ENCODE data around the gene KCNT2. TPM values are rescaled to one million over a fixed set of nuclear protein-coding genes. Genes with fewer than 3 reads are reported as not detected.

KCNT2 gene
- total and polyA plus RNA-seq, 2 of the 8 experiments (the other 6 are each of a cell fraction or from before 2014, with no cell fraction given), result 2.3 to 10.2 TPM

GRCh38 chr1:196205882-196206281 is 402.4 kb downstream of the KCNT2 start:
- 93% methylated on average over 2 of the region's 2 CpGs; no CpG with 5 or more reads in 1 of the 2 experiments for WGBS, 2 experiments (ENCODE audit: extremely low coverage in 1 of 2, insufficient coverage in 1 of 2, insufficient read length in 1 of 2, insufficient replicate concordance in 2 of 2, low coverage in 1 of 2, low lambda C conversion rate in 2 of 2, missing lambda C conversion rate in 1 of 2)
- no peak overlapping the region for H3K4me2 ChIP-seq (ENCODE audit: insufficient read depth in 1 of 2, low read depth in 2 of 2, low read length in 2 of 2)
- CTCF ChIA-PET (ENCODE audit: partially characterized antibody), result no interaction called here
- TF ChIP-seq TAF7 (optimal IDR thresholded peaks at IDR 0.05; ENCODE audit: borderline replicate concordance, low read depth, low read length) (no peak), POLR2AphosphoS5 (IDR thresholded peaks at IDR 0.05; ENCODE audit: low read depth, low read length) (no peak), SP2 (IDR thresholded peaks at IDR 0.05; ENCODE audit: low read length) (no peak), EGR1 (IDR thresholded peaks at IDR 0.05; ENCODE audit: borderline replicate concordance, low read depth, low read length) (no peak), KDM1A (IDR thresholded peaks at IDR 0.05; ENCODE audit: borderline replicate concordance, low read length) (no peak), ZNF274 (IDR thresholded peaks at IDR 0.05; ENCODE audit: borderline replicate concordance, extremely low read depth, low read length) (no peak), SP1 (IDR thresholded peaks at IDR 0.05; ENCODE audit: low read depth, low read length) (no peak), MAX (IDR thresholded peaks at IDR 0.05) (no peak), SUZ12 (IDR thresholded peaks at IDR 0.05; ENCODE audit: low read length) (no peak), CTCF (IDR thresholded peaks at IDR 0.05; ENCODE audit: control extremely low read depth in 1 of 3, insufficient read depth in 1 of 3, low read depth in 1 of 3, low read length in 3 of 3) (no peak), TCF12 (IDR thresholded peaks at IDR 0.05; ENCODE audit: low read depth, low read length) (no peak), SP4 (IDR thresholded peaks at IDR 0.05; ENCODE audit: low read length) (no peak)

More at GRCh38 chr1:196205882-196206281, 402.4 kb downstream of the KCNT2 start:
- Histone ChIP-seq H2BK12ac (ENCODE audit: low read depth, low read length) (no peak overlapping the region), H3K9ac (replicated peaks in 1 of 4; ENCODE audit: extremely low read depth in 1 of 4, low read depth in 3 of 4, low read length in 3 of 4) (no peak overlapping the region), H3K4me3 (ENCODE audit: extremely low read depth in 1 of 4, insufficient read depth in 2 of 4, low read depth in 3 of 4, low read length in 4 of 4) (no peak overlapping the region), H3K36me3 (ENCODE audit: control insufficient read depth in 2 of 4, insufficient read depth in 4 of 4, low read length in 3 of 4) (no peaks in the 10 kb centered on the region), H2BK20ac (ENCODE audit: low read length) (no peak overlapping the region), H3K56ac (replicated peaks; ENCODE audit: insufficient read length, low read depth, low read length) (no peak overlapping the region), H3K79me2 (ENCODE audit: control insufficient read depth in 1 of 2, insufficient read depth in 2 of 2, low read length in 2 of 2) (no peaks in the 10 kb centered on the region), H2BK15ac (ENCODE audit: low read length) (no peak overlapping the region), H3K9me3 (ENCODE audit: insufficient read depth in 2 of 2, low read depth in 1 of 2, low read length in 1 of 2) (no peaks in the 10 kb centered on the region), H3K4ac (replicated peaks; ENCODE audit: insufficient read length, low read depth, low read length) (no peak overlapping the region), H4K91ac (replicated peaks; ENCODE audit: insufficient read length, low read length) (no peak overlapping the region), H3K27me3 (replicated peaks in 1 of 4; ENCODE audit: control insufficient read depth in 3 of 4, extremely low read depth in 1 of 4, insufficient read depth in 3 of 4, low read length in 3 of 4) (no peaks in the 10 kb centered on the region), H4K20me1 (replicated peaks in 1 of 2; ENCODE audit: control insufficient read depth in 1 of 2, insufficient read depth in 2 of 2, low read length in 2 of 2) (no peaks in the 10 kb centered on the region), H3K23ac (ENCODE audit: insufficient read length) (no peak overlapping the region), H3K27ac (ENCODE audit: low read depth, low read length) (no peak overlapping the region), H3K79me1 (ENCODE audit: low read depth, low read length) (no peaks in the 10 kb centered on the region), H4K8ac (ENCODE audit: extremely low read depth, insufficient read depth, low read length) (no peak overlapping the region), H3K4me1 (replicated peaks in 1 of 4; ENCODE audit: control insufficient read depth in 3 of 4, insufficient read depth in 4 of 4, low read length in 3 of 4) (no peaks in the 10 kb centered on the region), H2BK5ac (ENCODE audit: low read depth, low read length) (no peak overlapping the region), H2AFZ (ENCODE audit: low read length) (no peak overlapping the region), H3K23me2 (ENCODE audit: low read depth, low read length) (no peaks in the 10 kb centered on the region), H4K5ac (ENCODE audit: insufficient read length, low read depth, low read length) (no peak overlapping the region), H2AK5ac (ENCODE audit: low read depth, low read length) (no peak overlapping the region), H3K18ac (ENCODE audit: extremely low read depth, low read length) (no peak overlapping the region), H3K14ac (ENCODE audit: insufficient read length) (no peak overlapping the region), H2BK120ac (replicated peaks; ENCODE audit: low read depth, low read length) (no peak overlapping the region)
- POLR2A ChIA-PET (ENCODE audit: partially characterized antibody), result no interaction called here
- DNase-seq (ENCODE audit: low read depth in 1 of 2, low spot score in 2 of 2) (no peak), FAIRE-seq (no peak)

Measured in H1 (cell line).